GM23338 (cell line): Measurements from ENCODE around the gene HS6ST3. TPM values are rescaled to one million over a fixed set of nuclear protein-coding genes. Genes with fewer than 3 reads are reported as not detected.

Source experiments
- ATAC-seq: fragments of 200-7000 bp; cut with Tn5 transposase; 3 replicates; pipeline ENCODE4 v1.9.1; 2020
- DNase-seq: peaks from one replicate; pipeline ENCODE4 v3.0.0-alpha.2; 2015; ENCODE audit warnings: low spot score
- H2AFZ ChIP-seq: fragments of 200-600 bp; sonication (generic); 2 replicates; pipeline ENCODE4 v1.8.0; 2016; ENCODE audit warnings: antibody characterized with exemption, mild to moderate bottlenecking, moderate library complexity
- H3F3A ChIP-seq: fragments of 200-600 bp; sonication (generic); replicated peaks from 2 replicates; pipeline ENCODE4 v1.8.0; 2017; ENCODE audit warnings: antibody characterized with exemption, mixed run types, low read depth
- H3K27ac ChIP-seq: fragments of 200-600 bp; sonication (generic); 2 replicates; pipeline ENCODE4 v1.6.1; 2016; ENCODE audit warnings: low read depth
- H3K27me3 ChIP-seq: fragments of 200-600 bp; sonication (generic); 2 replicates; pipeline ENCODE4 v1.8.0; 2016; ENCODE audit warnings: mild to moderate bottlenecking, mixed run types, moderate library complexity; ENCODE audit not compliant: insufficient read depth
- H3K36me3 ChIP-seq: fragments of 200-600 bp; sonication (generic); 2 replicates; pipeline ENCODE4 v1.8.0; 2016; ENCODE audit warnings: mild to moderate bottlenecking; ENCODE audit not compliant: insufficient read depth
- H3K4me1 ChIP-seq: fragments of 200-600 bp; sonication (generic); 2 replicates; pipeline ENCODE4 v1.8.0; 2016; ENCODE audit warnings: mild to moderate bottlenecking, moderate library complexity; ENCODE audit not compliant: insufficient read depth
- H3K4me2 ChIP-seq: fragments of 200-600 bp; sonication (generic); 2 replicates; pipeline ENCODE4 v1.7.1; 2017; ENCODE audit warnings: mixed run types
- H3K4me3 ChIP-seq: fragments of 200-600 bp; sonication (generic); 2 replicates; pipeline ENCODE4 v1.6.1; 2016; ENCODE audit warnings: mixed run types
- H3K79me2 ChIP-seq: fragments of 200-600 bp; sonication (generic); replicated peaks from 2 replicates; pipeline ENCODE4 v1.8.0; 2017; ENCODE audit warnings: mild to moderate bottlenecking; ENCODE audit not compliant: insufficient read depth
- H3K9me2 ChIP-seq: fragments of 200-600 bp; sonication (generic); 2 replicates; pipeline ENCODE4 v1.8.0; 2017; ENCODE audit not compliant: insufficient read depth
- H4K20me1 ChIP-seq: fragments of 200-600 bp; sonication (generic); replicated peaks from 2 replicates; pipeline ENCODE4 v1.8.0; 2017; ENCODE audit warnings: mild to moderate bottlenecking; ENCODE audit not compliant: insufficient read depth
- H3K27ac Mint-ChIP-seq: 2 replicates; pipeline ENCODE4 v1.8.0; 2020; ENCODE audit warnings: inconsistent platforms, mild to moderate bottlenecking, moderate library complexity, mixed read lengths
- H3K27me3 Mint-ChIP-seq: 3 replicates; pipeline ENCODE4 v1.8.0; 2022; ENCODE audit warnings: low read depth, mild to moderate bottlenecking, moderate library complexity, mixed read lengths, inconsistent platforms; ENCODE audit not compliant: insufficient read depth, poor library complexity
- H3K36me3 Mint-ChIP-seq: 3 replicates; pipeline ENCODE4 v1.8.0; 2021; ENCODE audit warnings: low read depth, mild to moderate bottlenecking, inconsistent platforms, moderate library complexity, mixed read lengths
- H3K4me1 Mint-ChIP-seq: 3 replicates; pipeline ENCODE4 v1.8.0; 2020; ENCODE audit warnings: mild to moderate bottlenecking, inconsistent platforms, mixed read lengths
- H3K4me3 Mint-ChIP-seq: 3 replicates; pipeline ENCODE4 v1.8.0; 2021; ENCODE audit warnings: moderate library complexity, mild to moderate bottlenecking, inconsistent platforms, mixed read lengths
- H3K9me3 Mint-ChIP-seq: 3 replicates; pipeline ENCODE4 v1.8.0; 2020; ENCODE audit warnings: moderate library complexity, mild to moderate bottlenecking, inconsistent platforms, mixed read lengths
- CREB1 ChIP-seq: fragments of 250-450 bp; sonication (Bioruptor Pico); IDR thresholded peaks from 2 replicates; pipeline ENCODE4 v1.5.0; 2020; ENCODE audit warnings: low read depth, mild to moderate bottlenecking, moderate library complexity
- CTCF ChIP-seq, 2 experiments: fragments of 200-600 bp in 1 of 2; sonication (generic) in 1 of 2; conservative IDR thresholded peaks; 2 replicates each; pipeline versions ENCODE4 v1.5.1 to v1.6.1; 2016 to 2017; ENCODE audit warnings: antibody characterized with exemption in 2 of 2, low read depth in 2 of 2, mild to moderate bottlenecking in 2 of 2, moderate library complexity in 1 of 2
- EZH2 ChIP-seq: fragments of 200-600 bp; sonication (generic); IDR thresholded peaks from one replicate; pipeline ENCODE4 v1.8.0; 2017; ENCODE audit warnings: antibody characterized with exemption, mild to moderate bottlenecking, low read depth; ENCODE audit not compliant: unreplicated experiment
- JUNB ChIP-seq: IDR thresholded peaks from one replicate; pipeline ENCODE4 v1.6.1; 2016; ENCODE audit warnings: antibody characterized with exemption; ENCODE audit not compliant: unreplicated experiment
- NANOG ChIP-seq: IDR thresholded peaks from 2 replicates; pipeline ENCODE4 v1.6.1; 2016; ENCODE audit warnings: antibody characterized with exemption, borderline replicate concordance
- REST ChIP-seq: IDR thresholded peaks from one replicate; pipeline ENCODE4 v1.6.1; 2018; ENCODE audit warnings: antibody characterized with exemption; ENCODE audit not compliant: unreplicated experiment
- ZNF114 ChIP-seq: fragments of 250-450 bp; sonication (Bioruptor Pico); IDR thresholded peaks from 2 replicates; pipeline ENCODE4 v1.5.0; 2020; ENCODE audit warnings: mild to moderate bottlenecking, moderate library complexity
- ZNF462 ChIP-seq: fragments of 250-450 bp; sonication (Bioruptor Pico); IDR thresholded peaks from 2 replicates; pipeline ENCODE4 v1.5.0; 2020; ENCODE audit warnings: mild to moderate bottlenecking, moderate library complexity
- polyA plus RNA-seq: library from polyadenylated mRNA; unstranded; fragments of >200 nt; fragmentation: Nextera tagmentation; extraction: Ambion mirVana; gene quantifications from 2 replicates; pipeline ENCODE4 v1.2.1, GENCODE V29; 2016
- total RNA-seq: library from RNA; depleted of rRNA; stranded (reverse); fragments of >200 nt; shearing (Covaris generic); gene quantifications from 2 replicates; pipeline ENCODE4 v1.2.3, GENCODE V29; 2014

Gene HS6ST3
- total and polyA plus RNA-seq, 2 experiments from 2014 or later: 0.52 to 0.80 TPM

- no peak for TF ChIP-seq ZNF114
- no peak for TF ChIP-seq CREB1 (CRISPR knock-in tag)
- TF ChIP-seq NANOG: no peak
- TF ChIP-seq JUNB: no peak
- no peak for TF ChIP-seq REST
- no peak for TF ChIP-seq EZH2
Observed at GRCh38 chr13:96203471-96203870, 113.6 kb downstream of the HS6ST3 start (continued).

- Histone ChIP-seq H3K4me2 (no peak overlapping the region), H3K79me2 (no peaks in the 10 kb centered on the region), H3F3A (no peaks in the 10 kb centered on the region), H3K4me1 (no peaks in the 10 kb centered on the region), H3K27ac (no peak overlapping the region), H3K4me3 (no peak overlapping the region), H3K36me3 (no peaks in the 10 kb centered on the region), H3K27me3 (no peaks in the 10 kb centered on the region), H3K9me2 (no peaks in the 10 kb centered on the region), H4K20me1 (no peaks in the 10 kb centered on the region), H2AFZ (peak overlapping the region; percentile 53; the same call in 1 of the 2 replicates)
- DNase-seq (no peak), ATAC-seq (no peak)
- H3K4me1 Mint-ChIP-seq: 0 out of 3 replicates have a peak, but pooled peaks cover 2% of the 10 kb centered on the region
- peaks cover 1% of the 10 kb centered on the region for H3K27me3 Mint-ChIP-seq
- no peak overlapping the region for H3K27ac Mint-ChIP-seq
- no peak overlapping the region for H3K4me3 Mint-ChIP-seq
- no peaks in the 10 kb centered on the region for H3K36me3 Mint-ChIP-seq
- H3K9me3 Mint-ChIP-seq: no peaks in the 10 kb centered on the region
- no peak for TF ChIP-seq CREB1 (CRISPR knock-in tag)
- no peak for TF ChIP-seq EZH2
- no peak for TF ChIP-seq ZNF462 (CRISPR knock-in tag)
- no peak for TF ChIP-seq NANOG
- no peak for TF ChIP-seq REST
- no peak for TF ChIP-seq CTCF (conservative IDR thresholded peaks at IDR 0.05; ENCODE audit: low read depth in 2 of 2)
Observed at GRCh38 chr13:96214824-96215445, 125.0 kb downstream of the HS6ST3 start.
